HepG2 (cell line): ENCODE data around the gene GSAP. TPM values are rescaled to one million over a fixed set of nuclear protein-coding genes. Genes with fewer than 3 reads are reported as not detected.
A peak's percentile ranks its signal among the peaks of the same experiment; 100 is the strongest.

Experiments
- ATAC-seq: fragments of 200-7000 bp; cut with Tn5 transposase; 3 replicates; pipeline ENCODE4 v1.9.1; 2020; ENCODE audit warnings: mild to moderate bottlenecking, moderate library complexity
- BruUV-seq: library from RNA; stranded (reverse); fragments of 400-500 nt; replicated peaks from 2 replicates; lab custom pipeline; 2021; lab: Mats Ljungman, UMichigan
- CTCF ChIA-PET: fragments of 300-600 bp; formaldehyde crosslinking; extraction: SDS; loops from one replicate; lab custom pipeline; 2021; ENCODE audit warnings: low total read pairs, inconsistent platforms, low intra/inter-chr PET ratio; lab: Yijun Ruan, JAX
- POLR2A ChIA-PET: fragments of 350-600 bp; sonication (Branson Sonifier 250); formaldehyde crosslinking; loops from one replicate; lab custom pipeline; 2020; ENCODE audit warnings: antibody characterized with exemption, inconsistent platforms; lab: Yijun Ruan, JAX
- DNase-seq: peaks from one replicate; pipeline ENCODE4 v3.0.0-alpha.2; 2015; ENCODE audit warnings: low spot score
- FAIRE-seq: peaks from 3 replicates; lab custom pipeline; 2011; peaks lifted over from hg19 to GRCh38; lab: Jason Lieb, UNC
- H2AFZ ChIP-seq: one replicate; pipeline ENCODE4 v1.6.1; 2011; ENCODE audit warnings: low read length, inconsistent platforms
- H3K27ac ChIP-seq: fragments of 300-600 bp; 3 replicates; pipeline ENCODE4 v1.8.0; 2011; ENCODE audit warnings: mixed run types, mild to moderate bottlenecking, mixed read lengths, low read length, inconsistent platforms; ENCODE audit not compliant: insufficient read depth; ENCODE audit errors: extremely low read length
- H3K27me3 ChIP-seq, 2 experiments: fragments of 200-600 bp in 1 of 2; 2 replicates in 1 of 2; 3 replicates in 1 of 2; pipeline versions ENCODE4 v1.6.0 to v1.8.0; 2011; ENCODE audit warnings: low read length in 2 of 2, mild to moderate bottlenecking in 2 of 2, moderate library complexity in 2 of 2, inconsistent platforms in 1 of 2; ENCODE audit not compliant: insufficient read depth in 2 of 2, control insufficient read depth in 1 of 2
- H3K36me3 ChIP-seq, 2 experiments: fragments of 200-600 bp in 1 of 2; replicated peaks in 1 of 2; 2 replicates in 1 of 2; 3 replicates in 1 of 2; pipeline versions ENCODE4 v1.5.1 to v1.8.0; 2011; ENCODE audit warnings: low read length in 2 of 2, inconsistent platforms in 1 of 2; ENCODE audit not compliant: insufficient read depth in 2 of 2, control insufficient read depth in 1 of 2
- H3K4me1 ChIP-seq: 2 replicates; pipeline ENCODE4 v1.5.1; 2012; ENCODE audit warnings: low read length, inconsistent platforms; ENCODE audit not compliant: insufficient read depth
- H3K4me2 ChIP-seq: 2 replicates; pipeline ENCODE4 v1.6.0; 2011; ENCODE audit warnings: low read depth, low read length, inconsistent platforms
- H3K4me3 ChIP-seq, 3 experiments: fragments of 200-600 bp in 1 of 3; sonication (generic), shearing (Covaris generic) in 1 of 3; replicated peaks in 1 of 3; 2 replicates each; pipeline ENCODE4 v1.5.1; 2011 to 2016; ENCODE audit warnings: low read length in 3 of 3, inconsistent platforms in 2 of 3, low read depth in 2 of 3, mild to moderate bottlenecking in 2 of 3, control low read depth in 1 of 3, mixed read lengths in 1 of 3; ENCODE audit not compliant: insufficient read depth in 1 of 3
- H3K79me2 ChIP-seq: one replicate; pipeline ENCODE4 v1.6.1; 2011; ENCODE audit warnings: low read length, inconsistent platforms; ENCODE audit not compliant: insufficient read depth
- H3K9ac ChIP-seq: 2 replicates; pipeline ENCODE4 v1.6.0; 2011; ENCODE audit warnings: mild to moderate bottlenecking, low read depth, low read length, inconsistent platforms; ENCODE audit not compliant: insufficient read depth
- H3K9me3 ChIP-seq: 2 replicates; pipeline ENCODE4 v1.5.1; 2012; ENCODE audit warnings: mild to moderate bottlenecking, low read length
- H4K20me1 ChIP-seq: 2 replicates; pipeline ENCODE4 v1.6.0; 2011; ENCODE audit warnings: inconsistent platforms, mild to moderate bottlenecking, low read length, moderate library complexity; ENCODE audit not compliant: insufficient read depth
- ASH2L ChIP-seq: fragments of 300-600, 200-600 bp; sonication (generic); IDR thresholded peaks from 2 replicates; pipeline ENCODE4 v1.7.0; 2017; ENCODE audit warnings: low read depth, mild to moderate bottlenecking, moderate library complexity, mixed read lengths, low read length; ENCODE audit not compliant: insufficient read length
- DRAP1 ChIP-seq: IDR thresholded peaks from 2 replicates; pipeline ENCODE4 v1.6.1; 2016; ENCODE audit warnings: missing genetic modification reagents, missing compliant biosample characterization
- HOXD1 ChIP-seq: sonication (generic); formaldehyde crosslinking; IDR thresholded peaks from 2 replicates; pipeline ENCODE4 v1.5.0; 2020; ENCODE audit warnings: missing genetic modification reagents
- KLF15 ChIP-seq: sonication (generic); formaldehyde crosslinking; IDR thresholded peaks from 2 replicates; pipeline ENCODE4 v1.8.1; 2023; ENCODE audit warnings: borderline replicate concordance, mild to moderate bottlenecking, inconsistent platforms, missing genetic modification reagents, mixed read lengths
- PPARG ChIP-seq: conservative IDR thresholded peaks from 2 replicates; pipeline ENCODE4 v1.6.1; 2016; ENCODE audit warnings: missing biosample characterization, missing genetic modification reagents
- RBM39 ChIP-seq: fragments of 200-400 bp; formaldehyde crosslinking; IDR thresholded peaks from one replicate; pipeline ENCODE4 v1.6.1; 2018; ENCODE audit warnings: antibody characterized with exemption, mild to moderate bottlenecking, low read depth, low read length; ENCODE audit not compliant: poor library complexity, severe bottlenecking
- RORA ChIP-seq: sonication (generic); formaldehyde crosslinking; IDR thresholded peaks from 2 replicates; pipeline ENCODE4 v1.5.0; 2020; ENCODE audit warnings: mild to moderate bottlenecking, missing genetic modification reagents, moderate library complexity
- SP5 ChIP-seq: IDR thresholded peaks from 2 replicates; pipeline ENCODE4 v1.6.1; 2016; ENCODE audit warnings: low read depth, borderline replicate concordance
- TEAD3 ChIP-seq: optimal IDR thresholded peaks from 2 replicates; pipeline ENCODE3; 2016; ENCODE audit warnings: borderline replicate concordance
- ZBTB20 ChIP-seq: sonication (generic); formaldehyde crosslinking; IDR thresholded peaks from 2 replicates; pipeline ENCODE4 v1.8.1; 2023; ENCODE audit warnings: missing genetic modification reagents, low read depth, mild to moderate bottlenecking, borderline replicate concordance
- ZBTB43 ChIP-seq: sonication (generic); formaldehyde crosslinking; conservative IDR thresholded peaks from 2 replicates; pipeline ENCODE4 v1.4.0; 2020; ENCODE audit warnings: missing genetic modification reagents
- ZEB1 ChIP-seq: IDR thresholded peaks from 2 replicates; pipeline ENCODE4 v1.6.1; 2012; ENCODE audit warnings: mild to moderate bottlenecking, low read depth, inconsistent platforms; ENCODE audit not compliant: insufficient replicate concordance
- ZFY ChIP-seq: sonication (generic); formaldehyde crosslinking; IDR thresholded peaks from 2 replicates; pipeline ENCODE4 v1.4.0; 2020; ENCODE audit warnings: missing genetic modification reagents
- ZNF101 ChIP-seq: sonication (generic); formaldehyde crosslinking; IDR thresholded peaks from 2 replicates; pipeline ENCODE4 v1.4.0; 2020; ENCODE audit warnings: mild to moderate bottlenecking, low read depth, missing genetic modification reagents, borderline replicate concordance
- ZNF639 ChIP-seq: conservative IDR thresholded peaks from 2 replicates; pipeline ENCODE4 v1.6.1; 2018; ENCODE audit warnings: missing genetic modification reagents
- WGBS: methylation state at CpG from one replicate; pipeline ENCODE4 v1.1.6; 2017; ENCODE audit warnings: low lambda C conversion rate; 5-methylcytosine and 5-hydroxymethylcytosine counted together
- in situ Hi-C: cut with HindIII; loops from 2 replicates; pipeline ENCODE4 v1.10.0; 2017; ENCODE audit warnings: low pct_unique_long_range_greater_than_20kb; ENCODE audit not compliant: extremely low pct_ligation_motif_present
- intact Hi-C: fragments of 100-400 bp; cut with micrococcal nuclease; formaldehyde crosslinking; loops from one replicate; pipeline ENCODE4 v1.10.0; 2022; ENCODE audit not compliant: unreplicated experiment
- polyA plus RNA-seq, 8 experiments: library from polyadenylated mRNA; depleted of rRNA in 3 of 8; stranded (reverse) in 7 of 8; unstranded in 1 of 8; fragments of >200 nt; fragmentation: Illumina TruSeq in 4 of 8; extraction: Trizol in 4 of 8; gene quantifications; 2 replicates each; pipeline versions ENCODE4 v1.2.1 to v1.2.3, GENCODE V29; 2011 to 2016; ENCODE audit warnings: low read depth in 4 of 8, missing spikeins in 1 of 8, mixed read lengths in 1 of 8; ENCODE audit not compliant: insufficient read depth in 1 of 8
- total RNA-seq, 5 experiments: library from RNA; depleted of rRNA; stranded (reverse); fragments of >200 nt; fragmentation: Illumina TruSeq; extraction: Trizol; gene quantifications; 2 replicates each; pipeline ENCODE4 v1.2.3, GENCODE V29; 2016; ENCODE audit warnings: low read depth in 1 of 5
- TF ChIP-seq, protein P1 (sequence below): sonication (generic); formaldehyde crosslinking; IDR thresholded peaks from 2 replicates; pipeline ENCODE4 v1.8.0; 2022; ENCODE audit warnings: mild to moderate bottlenecking, missing genetic modification reagents, moderate library complexity
- TF ChIP-seq, protein P2 (sequence below): sonication (generic); formaldehyde crosslinking; IDR thresholded peaks from 2 replicates; pipeline ENCODE4 v1.8.1; 2023; ENCODE audit warnings: missing genetic modification reagents, inconsistent platforms, borderline replicate concordance

Gene GSAP
- total and polyA plus RNA-seq, 2 of the 13 experiments (the other 11 are each of a cell fraction or from before 2014, with no cell fraction given): 34.6 to 40.6 TPM

- POLR2A ChIA-PET: no interaction called here
- DNase-seq: peak; percentile 81
- intact Hi-C loops: loop anchor here (2.0 kb wide), 1 partner anchor 49 kb away; no protein-coding TSS in a partner anchor
- TF ChIP-seq RORA (CRISPR knock-in tag) (no peak), ZBTB43 (CRISPR knock-in tag) (no peak), ZEB1 (no peak), SP5 (CRISPR knock-in tag) (peak; percentile 20; the same call in 1 of the 2 replicates), PPARG (CRISPR knock-in tag) (peak; percentile 92), ASH2L (peak; percentile 30), ZFY (CRISPR knock-in tag) (no peak), KLF15 (CRISPR knock-in tag) (no peak), DRAP1 (CRISPR knock-in tag) (no peak), ZNF101 (CRISPR knock-in tag) (no peak), ZBTB20 (no peak), HOXD1 (CRISPR knock-in tag) (no peak), RBM39 (no peak), ZNF639 (CRISPR knock-in tag) (no peak), TEAD3 (peak; percentile 21)
- TF ChIP-seq, protein P1, sequence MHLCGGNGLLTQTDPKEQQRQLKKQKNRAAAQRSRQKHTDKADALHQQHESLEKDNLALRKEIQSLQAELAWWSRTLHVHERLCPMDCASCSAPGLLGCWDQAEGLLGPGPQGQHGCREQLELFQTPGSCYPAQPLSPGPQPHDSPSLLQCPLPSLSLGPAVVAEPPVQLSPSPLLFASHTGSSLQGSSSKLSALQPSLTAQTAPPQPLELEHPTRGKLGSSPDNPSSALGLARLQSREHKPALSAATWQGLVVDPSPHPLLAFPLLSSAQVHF (CRISPR knock-in tag): no peak
- TF ChIP-seq, protein P2, sequence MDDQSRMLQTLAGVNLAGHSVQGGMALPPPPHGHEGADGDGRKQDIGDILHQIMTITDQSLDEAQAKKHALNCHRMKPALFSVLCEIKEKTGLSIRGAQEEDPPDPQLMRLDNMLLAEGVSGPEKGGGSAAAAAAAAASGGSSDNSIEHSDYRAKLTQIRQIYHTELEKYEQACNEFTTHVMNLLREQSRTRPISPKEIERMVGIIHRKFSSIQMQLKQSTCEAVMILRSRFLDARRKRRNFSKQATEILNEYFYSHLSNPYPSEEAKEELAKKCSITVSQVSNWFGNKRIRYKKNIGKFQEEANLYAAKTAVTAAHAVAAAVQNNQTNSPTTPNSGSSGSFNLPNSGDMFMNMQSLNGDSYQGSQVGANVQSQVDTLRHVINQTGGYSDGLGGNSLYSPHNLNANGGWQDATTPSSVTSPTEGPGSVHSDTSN (CRISPR knock-in tag): no peak
Measured at GRCh38 chr7:77457779-77458178, 41.6 kb upstream of the GSAP start.

More at GRCh38 chr7:77457779-77458178, 41.6 kb upstream of the GSAP start:
- H3K36me3 ChIP-seq: no peaks in the 10 kb centered on the region
- H3K27me3 ChIP-seq: no peaks in the 10 kb centered on the region
- H3K79me2 ChIP-seq: no peaks in the 10 kb centered on the region
- whole genome bisulfite sequencing: 14% methylated on average over 4 of the region's 4 CpGs
- H4K20me1 ChIP-seq: no peaks in the 10 kb centered on the region
- in situ Hi-C loops: loop anchor here (5.0 kb wide), 1 partner anchor 80 kb away; the partner anchor contains the start of gene PTPN12
- H3K27ac ChIP-seq: no peak overlapping the region
- peaks cover 88% of the 10 kb centered on the region for H3K4me1 ChIP-seq
- ATAC-seq (peak; percentile 46), FAIRE-seq (peak; percentile 37)
- H3K4me3 ChIP-seq: peak overlapping the region in 1 of 3 experiments; percentile 28; a peak in 2 of 6 replicates
- H3K4me2 ChIP-seq: peak overlapping the region; percentile 70
- CTCF ChIA-PET: no interaction called here
- no TSS peak for BruUV-seq
- no peak overlapping the region for H2AFZ ChIP-seq
- H3K9me3 ChIP-seq: no peaks in the 10 kb centered on the region
- no peak overlapping the region for H3K9ac ChIP-seq
